Testis (tissue), 3 donors: ENCODE results near the gene HS1BP3. TPM values are rescaled to one million over a fixed set of nuclear protein-coding genes. Genes with fewer than 3 reads are reported as not detected.

Experiments used
- DNase-seq: peaks from one replicate; pipeline ENCODE4 v3.0.0-alpha.2; 2019
- H3K27ac ChIP-seq, 2 donors: fragments of 200-600 bp; sonication (generic); one replicate each; pipeline ENCODE4 v1.5.1; 2019
- H3K27me3 ChIP-seq: fragments of 200-600 bp; sonication (generic); one replicate; pipeline ENCODE4 v1.5.1; 2019
- H3K36me3 ChIP-seq: fragments of 200-600 bp; sonication (generic); one replicate; pipeline ENCODE4 v1.5.1; 2017; ENCODE audit warnings: low read depth; ENCODE audit errors: missing control alignments
- H3K4me1 ChIP-seq: fragments of 200-600 bp; sonication (generic); one replicate; pipeline ENCODE4 v1.5.1; 2019
- H3K4me3 ChIP-seq, 2 donors: fragments of 200-600 bp; sonication (generic); one replicate each; pipeline ENCODE4 v1.5.1; 2017 to 2019
- H3K9me3 ChIP-seq: fragments of 200-600 bp; sonication (generic); one replicate; pipeline ENCODE4 v1.5.1; 2017
- POLR2A ChIP-seq: fragments of 450-650 bp; IDR thresholded peaks from one replicate; pipeline ENCODE4 v1.6.1; 2017; ENCODE audit warnings: antibody characterized with exemption, mild to moderate bottlenecking, moderate library complexity
- WGBS, 2 donors: methylation state at CpG; one replicate each; pipeline ENCODE4 v1.1.5; 2018; 5-methylcytosine and 5-hydroxymethylcytosine counted together
- intact Hi-C: fragments of 100-400 bp; cut with DNase I; formaldehyde crosslinking; loops from one replicate; pipeline ENCODE4 v1.15.1; 2023; ENCODE audit warnings: low total_unique reads
- polyA plus RNA-seq: library from polyadenylated mRNA; stranded (reverse); fragments of 350-450 nt; fragmentation: Illumina TruSeq; extraction: RNeasy Lipid Tissue Mini Kit (QIAGEN cat#74804); gene quantifications from one replicate; pipeline ENCODE4 v1.2.3, GENCODE V29; 2014; ENCODE audit warnings: low read depth, low replicate concordance; ENCODE audit not compliant: insufficient read depth
- total RNA-seq, 2 donors: library from RNA; depleted of rRNA; stranded (reverse); fragments of >200 nt; gene quantifications; one replicate each; pipeline ENCODE4 v1.2.3, GENCODE V29; 2016
- TF ChIP-seq, protein P1 (sequence below), 3 experiments: fragments of 450-650 bp in 2 of 3; fragments of 200-600 bp in 1 of 3; sonication (generic) in 1 of 3; IDR thresholded peaks; one replicate each; pipeline ENCODE4 v1.5.1; 2016 to 2019; ENCODE audit warnings: antibody characterized with exemption in 3 of 3, mild to moderate bottlenecking in 2 of 3, moderate library complexity in 1 of 3

HS1BP3 gene
- total and polyA plus RNA-seq, 3 donors from 2014 or later: 23.5 to 31.6 (median 25.0) TPM

DNA sequence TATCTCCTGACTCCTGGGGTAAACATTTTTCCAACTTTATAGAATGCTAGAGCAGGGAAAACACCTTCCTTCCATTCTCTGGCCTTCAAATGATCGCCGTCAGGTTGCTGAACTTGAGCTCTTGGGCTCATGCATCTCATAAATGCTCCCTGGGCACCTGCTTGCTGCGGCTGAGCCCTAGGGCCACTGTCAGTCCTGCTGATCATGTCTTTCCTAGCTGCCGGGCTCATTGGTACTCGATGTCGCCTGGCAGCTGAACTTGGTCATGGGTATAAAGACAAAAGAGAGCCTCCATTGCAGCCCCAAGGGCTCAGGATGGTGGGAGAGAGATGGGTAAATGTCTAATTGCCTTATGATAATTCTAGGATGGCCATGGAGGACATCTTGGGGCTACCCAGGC is 80.6 kb downstream of the HS1BP3 start:
- H3K9me3 ChIP-seq: no peaks in the 10 kb centered on the region
- no peak overlapping the region for H3K27ac ChIP-seq
- intact Hi-C loops: no loop called here
- peaks cover 24% of the 10 kb centered on the region for H3K4me1 ChIP-seq
- H3K4me3 ChIP-seq: no peak overlapping the region
- H3K27me3 ChIP-seq: no peaks in the 10 kb centered on the region
- H3K36me3 ChIP-seq: no peaks in the 10 kb centered on the region
- WGBS, 2 donors: 86 to 98% methylated on average over 5 to 6 of the region's 6 CpGs
- DNase-seq: no peak
- TF ChIP-seq, protein P1, sequence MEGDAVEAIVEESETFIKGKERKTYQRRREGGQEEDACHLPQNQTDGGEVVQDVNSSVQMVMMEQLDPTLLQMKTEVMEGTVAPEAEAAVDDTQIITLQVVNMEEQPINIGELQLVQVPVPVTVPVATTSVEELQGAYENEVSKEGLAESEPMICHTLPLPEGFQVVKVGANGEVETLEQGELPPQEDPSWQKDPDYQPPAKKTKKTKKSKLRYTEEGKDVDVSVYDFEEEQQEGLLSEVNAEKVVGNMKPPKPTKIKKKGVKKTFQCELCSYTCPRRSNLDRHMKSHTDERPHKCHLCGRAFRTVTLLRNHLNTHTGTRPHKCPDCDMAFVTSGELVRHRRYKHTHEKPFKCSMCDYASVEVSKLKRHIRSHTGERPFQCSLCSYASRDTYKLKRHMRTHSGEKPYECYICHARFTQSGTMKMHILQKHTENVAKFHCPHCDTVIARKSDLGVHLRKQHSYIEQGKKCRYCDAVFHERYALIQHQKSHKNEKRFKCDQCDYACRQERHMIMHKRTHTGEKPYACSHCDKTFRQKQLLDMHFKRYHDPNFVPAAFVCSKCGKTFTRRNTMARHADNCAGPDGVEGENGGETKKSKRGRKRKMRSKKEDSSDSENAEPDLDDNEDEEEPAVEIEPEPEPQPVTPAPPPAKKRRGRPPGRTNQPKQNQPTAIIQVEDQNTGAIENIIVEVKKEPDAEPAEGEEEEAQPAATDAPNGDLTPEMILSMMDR (IDR thresholded peaks at IDR 0.05): no peak
- no peak for TF ChIP-seq POLR2A

DNA sequence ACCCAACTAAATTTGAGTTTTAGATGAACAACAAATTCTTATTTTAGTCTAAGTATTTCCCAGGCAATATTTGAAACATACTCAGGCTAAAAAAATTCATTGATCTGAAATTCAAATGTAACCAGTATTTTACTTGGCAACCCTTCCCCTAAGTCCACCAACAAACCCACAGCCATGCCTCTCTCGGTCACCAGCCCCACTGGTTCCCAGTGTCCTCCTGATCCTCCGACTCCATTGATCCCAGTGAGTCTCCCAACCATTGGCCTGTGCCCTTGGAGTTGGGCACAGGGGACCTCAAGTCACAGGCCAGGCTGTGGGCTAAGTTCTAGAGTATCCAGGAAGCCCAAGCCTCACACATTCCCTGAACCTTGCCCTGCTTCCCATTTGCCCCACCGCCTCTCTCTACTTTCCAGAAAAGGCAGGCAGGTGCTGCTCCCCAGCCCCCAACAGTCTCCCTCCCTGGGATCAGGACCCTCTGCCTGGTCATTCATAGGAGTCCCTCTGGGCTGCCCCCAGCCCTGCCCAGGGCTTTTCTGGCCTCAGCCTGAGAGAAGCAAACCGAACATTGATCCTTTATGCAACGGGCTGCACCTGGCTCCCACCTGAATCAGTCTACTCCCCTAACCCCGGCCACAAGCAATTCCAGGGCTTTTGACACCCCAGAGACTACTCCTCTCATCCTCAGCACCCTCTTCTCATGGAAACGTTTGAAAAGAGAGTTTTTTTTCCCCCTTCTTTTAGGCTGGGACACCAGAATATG is 81.3 kb downstream of the HS1BP3 start:
- Histone ChIP-seq H3K4me3 (no peak overlapping the region), H3K9me3 (no peaks in the 10 kb centered on the region), H3K27ac (peak overlapping the region in 1 of 2 donors; percentile 80), H3K4me1 (peaks cover 24% of the 10 kb centered on the region), H3K27me3 (no peaks in the 10 kb centered on the region), H3K36me3 (no peaks in the 10 kb centered on the region)
- no peak for TF ChIP-seq POLR2A
- DNase-seq: no peak
- WGBS, 2 donors: 68 to 69% methylated on average over 7 of the region's 7 CpGs
- intact Hi-C loops: no loop called here

DNA sequence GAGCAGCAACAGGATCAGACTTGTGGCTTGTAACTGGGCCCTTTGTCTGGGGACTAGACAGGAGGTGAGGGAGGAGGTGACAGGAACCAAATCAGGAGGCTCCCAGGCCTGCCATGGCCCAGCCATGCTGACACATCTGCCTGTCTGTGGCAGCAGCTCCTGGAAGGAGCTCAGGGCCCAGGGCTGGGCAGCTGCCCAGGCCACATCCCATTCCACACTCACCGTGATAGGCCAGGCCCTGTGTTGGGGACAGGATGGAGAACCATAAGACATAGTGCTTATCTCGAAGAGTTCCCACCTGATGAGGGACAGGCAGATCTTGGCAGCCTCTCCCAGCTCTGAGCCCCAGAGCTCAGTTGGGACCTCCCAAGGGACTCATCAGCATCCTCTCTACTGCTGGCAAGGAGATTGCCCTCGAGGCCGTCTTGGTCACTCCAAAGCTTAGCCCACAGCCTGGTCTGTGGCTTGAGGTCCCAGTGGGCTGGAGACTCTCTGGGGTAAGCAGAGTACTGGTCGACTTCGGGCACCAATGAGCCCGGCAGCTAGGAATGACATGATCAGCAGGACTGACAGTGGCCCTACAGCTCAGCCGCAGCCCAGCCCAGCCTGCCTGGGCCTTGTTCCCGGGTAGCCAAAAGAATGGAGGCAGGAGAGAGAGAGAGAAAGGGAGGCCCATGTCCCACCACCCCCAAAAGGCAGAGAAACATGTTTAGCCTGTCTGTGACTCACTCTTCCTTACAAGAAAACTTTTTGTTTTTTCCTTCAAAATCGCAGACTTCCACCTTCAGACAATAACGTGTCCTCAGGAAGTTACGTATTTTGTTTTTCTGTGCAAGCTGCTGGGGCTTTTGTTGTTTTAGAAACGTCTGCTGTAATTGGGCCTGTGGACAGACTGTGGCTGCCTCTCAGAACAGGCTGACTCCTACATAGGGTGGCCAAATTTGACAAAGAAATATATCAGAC is 82.1 kb downstream of the HS1BP3 start:
- no peak for TF ChIP-seq POLR2A
- no peaks in the 10 kb centered on the region for H3K9me3 ChIP-seq
- intact Hi-C loops: no loop called here
- no peak for DNase-seq
- peaks cover 22% of the 10 kb centered on the region for H3K4me1 ChIP-seq
- H3K36me3 ChIP-seq: no peaks in the 10 kb centered on the region
- H3K27ac ChIP-seq: peak overlapping the region; percentile 79 to 80
- 75 to 77% methylated on average over 10 to 13 of the region's 13 CpGs for WGBS, 2 donors
- no peak overlapping the region for H3K4me3 ChIP-seq
- H3K27me3 ChIP-seq: no peaks in the 10 kb centered on the region

DNA sequence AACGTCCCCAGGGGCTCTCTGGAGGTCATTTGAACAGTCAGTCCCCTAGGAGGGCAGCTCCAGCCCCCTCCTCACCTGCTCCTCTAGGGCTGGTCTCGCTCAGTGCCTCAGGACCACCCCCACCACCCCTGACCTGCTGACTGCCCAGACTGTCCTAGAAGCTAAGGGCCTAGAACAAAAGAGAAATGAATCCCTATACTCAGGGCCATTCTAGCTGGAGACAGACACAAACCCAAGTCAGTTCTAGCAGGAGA is 83.0 kb downstream of the HS1BP3 start:
- no peak overlapping the region for H3K27ac ChIP-seq
- no peaks in the 10 kb centered on the region for H3K27me3 ChIP-seq
- H3K9me3 ChIP-seq: no peaks in the 10 kb centered on the region
- 33 to 76% methylated on average over 1 to 2 of the region's 2 CpGs for WGBS, 2 donors
- TF ChIP-seq POLR2A: no peak
- TF ChIP-seq, protein P1 (IDR thresholded peaks at IDR 0.05): no peak
- H3K4me1 ChIP-seq: peaks cover 17% of the 10 kb centered on the region
- H3K4me3 ChIP-seq: no peak overlapping the region
- no peak for DNase-seq
- intact Hi-C loops: no loop called here
- no peaks in the 10 kb centered on the region for H3K36me3 ChIP-seq

Other genes starting within 250 kb of the HS1BP3 start
- gene RHOB, start 204.0 kb downstream of the HS1BP3 start, total RNA-seq: 100 to 1,000 TPM; 186 to 244 TPM
- 86.3 TPM for gene RHOB, start 204.0 kb downstream of the HS1BP3 start, polyA plus RNA-seq
- gene GDF7, start 16.0 kb upstream of the HS1BP3 start, total RNA-seq: 1 to 10 TPM in 1 of 2 donors, under 1 TPM in 1; 0.62 to 1.1 TPM
- 0.69 TPM for gene GDF7, start 16.0 kb upstream of the HS1BP3 start, polyA plus RNA-seq
- gene LDAH, start 172.0 kb upstream of the HS1BP3 start, total RNA-seq: 10 to 100 TPM; 12.7 to 19.4 TPM
- 9.3 TPM for gene LDAH, start 172.0 kb upstream of the HS1BP3 start, polyA plus RNA-seq